ENCODE measurements around the gene GPR101.

The GPR101 gene

GRCh38 chrX:137058339-137059127 is 24.7 kb upstream of the GPR101 start:
- TF ChIP-seq CTCF (IDR thresholded peaks at IDR 0.05; ENCODE audit: borderline replicate concordance, insufficient read depth, low read depth, low read length), result no peak
- H3K4me3 ChIP-seq (ENCODE audit: low read depth, low read length), result no peak overlapping the region

- TF ChIP-seq CTCF (IDR thresholded peaks at IDR 0.05; ENCODE audit: borderline replicate concordance, insufficient read depth, low read depth, low read length), result no peak
- H3K4me3 ChIP-seq (ENCODE audit: low read depth, low read length), result no peak overlapping the region
These were observed 18.9 kb upstream of the GPR101 start for GRCh38 chrX:137052643-137053235.

- peak; percentile 95 for TF ChIP-seq CTCF (IDR thresholded peaks at IDR 0.05; ENCODE audit: borderline replicate concordance, insufficient read depth, low read depth, low read length)
These were observed 18.3 kb upstream of the GPR101 start for GRCh38 chrX:137051978-137052642.

GRCh38 chrX:137044893-137045292 is 11.1 kb upstream of the GPR101 start:
- H3K4me3 ChIP-seq (ENCODE audit: low read depth, low read length), result no peak overlapping the region
- TF ChIP-seq CTCF (IDR thresholded peaks at IDR 0.05; ENCODE audit: borderline replicate concordance, insufficient read depth, low read depth, low read length), result no peak

More at GRCh38 chrX:137051978-137052642, 18.3 kb upstream of the GPR101 start:
- H3K4me3 ChIP-seq (ENCODE audit: low read depth, low read length), result no peak overlapping the region

GRCh38 chrX:137043736-137044135 is 9.9 kb upstream of the GPR101 start:
- TF ChIP-seq CTCF (IDR thresholded peaks at IDR 0.05; ENCODE audit: borderline replicate concordance, insufficient read depth, low read depth, low read length), result no peak
- H3K4me3 ChIP-seq (ENCODE audit: low read depth, low read length), result no peak overlapping the region

- TF ChIP-seq CTCF (IDR thresholded peaks at IDR 0.05; ENCODE audit: borderline replicate concordance, insufficient read depth, low read depth, low read length), result no peak
- no peak overlapping the region for H3K4me3 ChIP-seq (ENCODE audit: low read depth, low read length)
These were observed 7.5 kb upstream of the GPR101 start for GRCh38 chrX:137041329-137041728.

All from GM12875 (cell line).